Left ventricle myocardium inferior (tissue), 1 donor: Measurements from ENCODE around the gene ARHGAP23. TPM values are rescaled to one million over a fixed set of nuclear protein-coding genes. Genes with fewer than 3 reads are reported as not detected.

Experiments used
- DNase-seq: peaks from one replicate; pipeline ENCODE4 v3.0.0-alpha.2; 2020
- H3K27ac ChIP-seq: fragments of 200-600 bp; replicated peaks from 2 replicates; pipeline ENCODE4 v1.8.0; 2021
- H3K27me3 ChIP-seq: fragments of 200-600 bp; 2 replicates; pipeline ENCODE4 v1.8.0; 2021; ENCODE audit warnings: low read depth
- H3K36me3 ChIP-seq: fragments of 200-600 bp; 2 replicates; pipeline ENCODE4 v1.8.0; 2021
- H3K4me1 ChIP-seq: fragments of 200-600 bp; 2 replicates; pipeline ENCODE4 v1.8.0; 2021
- H3K4me3 ChIP-seq: fragments of 200-600 bp; 2 replicates; pipeline ENCODE4 v1.8.0; 2021; ENCODE audit warnings: mild to moderate bottlenecking, moderate library complexity
- H3K9me3 ChIP-seq: fragments of 200-600 bp; replicated peaks from 2 replicates; pipeline ENCODE4 v1.8.0; 2021
- intact Hi-C: fragments of 100-400 bp; cut with micrococcal nuclease; formaldehyde crosslinking; loops from one replicate; pipeline ENCODE4 v1.11.0; 2022
- total RNA-seq: library from RNA; stranded (reverse); fragmentation: NEBNext Ultra II Directional; extraction: Animal tissue kit (Norgen Biotek cat#: 25700); gene quantifications from one replicate; pipeline ENCODE4 v1.2.1, GENCODE V29; 2021
- TF ChIP-seq, protein P1 (sequence below): fragments of 200-600 bp; IDR thresholded peaks from 2 replicates; pipeline ENCODE4 v1.8.0; 2021; ENCODE audit warnings: antibody characterized with exemption, mild to moderate bottlenecking, borderline replicate concordance
- donor health status: DM: no; HTN: yes; CAD: no; lungs with severe emphysema.

The ARHGAP23 gene
- total RNA-seq, 1 donor from 2014 or later = 60.8 TPM

GRCh38 chr17:38547444-38547843 lies 119.2 kb downstream of the ARHGAP23 start:
- Histone ChIP-seq H3K9me3 (no peaks in the 10 kb centered on the region), H3K4me1 (peaks cover 4% of the 10 kb centered on the region), H3K27me3 (peaks cover 70% of the 10 kb centered on the region), H3K27ac (no peak overlapping the region), H3K4me3 (no peak overlapping the region), H3K36me3 (no peaks in the 10 kb centered on the region)
- TF ChIP-seq, protein P1, sequence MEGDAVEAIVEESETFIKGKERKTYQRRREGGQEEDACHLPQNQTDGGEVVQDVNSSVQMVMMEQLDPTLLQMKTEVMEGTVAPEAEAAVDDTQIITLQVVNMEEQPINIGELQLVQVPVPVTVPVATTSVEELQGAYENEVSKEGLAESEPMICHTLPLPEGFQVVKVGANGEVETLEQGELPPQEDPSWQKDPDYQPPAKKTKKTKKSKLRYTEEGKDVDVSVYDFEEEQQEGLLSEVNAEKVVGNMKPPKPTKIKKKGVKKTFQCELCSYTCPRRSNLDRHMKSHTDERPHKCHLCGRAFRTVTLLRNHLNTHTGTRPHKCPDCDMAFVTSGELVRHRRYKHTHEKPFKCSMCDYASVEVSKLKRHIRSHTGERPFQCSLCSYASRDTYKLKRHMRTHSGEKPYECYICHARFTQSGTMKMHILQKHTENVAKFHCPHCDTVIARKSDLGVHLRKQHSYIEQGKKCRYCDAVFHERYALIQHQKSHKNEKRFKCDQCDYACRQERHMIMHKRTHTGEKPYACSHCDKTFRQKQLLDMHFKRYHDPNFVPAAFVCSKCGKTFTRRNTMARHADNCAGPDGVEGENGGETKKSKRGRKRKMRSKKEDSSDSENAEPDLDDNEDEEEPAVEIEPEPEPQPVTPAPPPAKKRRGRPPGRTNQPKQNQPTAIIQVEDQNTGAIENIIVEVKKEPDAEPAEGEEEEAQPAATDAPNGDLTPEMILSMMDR = no peak
- DNase-seq = no peak
- intact Hi-C loops = no loop called here

DNA sequence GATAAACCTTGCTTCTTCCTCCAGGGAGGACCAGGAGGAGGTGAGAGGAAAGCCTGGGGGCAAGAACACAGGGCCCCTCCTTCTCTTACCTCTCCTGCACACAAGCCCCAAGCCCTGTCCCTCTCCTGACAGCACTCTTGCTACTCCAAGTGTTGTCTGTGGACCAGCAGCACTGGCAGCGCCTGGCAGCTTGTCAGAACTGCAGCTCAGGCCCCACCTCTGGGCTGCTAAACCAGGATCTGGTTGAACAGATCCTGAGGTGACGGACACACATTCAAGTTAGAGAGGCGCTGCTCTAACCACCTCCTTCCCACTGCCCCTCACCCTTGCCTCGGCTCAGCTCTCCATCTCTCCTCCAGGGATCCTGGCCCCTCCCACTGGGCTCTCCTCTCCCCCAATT lies 121.0 kb downstream of the ARHGAP23 start:
- Histone ChIP-seq H3K4me1 (peaks cover 4% of the 10 kb centered on the region), H3K27ac (no peak overlapping the region), H3K27me3 (peaks cover 68% of the 10 kb centered on the region), H3K4me3 (no peak overlapping the region), H3K9me3 (no peaks in the 10 kb centered on the region), H3K36me3 (no peaks in the 10 kb centered on the region)
- TF ChIP-seq, protein P1 = no peak
- DNase-seq = no peak
- intact Hi-C loops = no loop called here

GRCh38 chr17:38550661-38551060 lies 122.4 kb downstream of the ARHGAP23 start:
- DNase-seq = peak; percentile 48
- Histone ChIP-seq H3K4me1 (peaks cover 4% of the 10 kb centered on the region), H3K36me3 (no peaks in the 10 kb centered on the region), H3K9me3 (no peaks in the 10 kb centered on the region), H3K27me3 (peaks cover 62% of the 10 kb centered on the region), H3K27ac (no peak overlapping the region), H3K4me3 (no peak overlapping the region)
- intact Hi-C loops = no loop called here
- TF ChIP-seq, protein P1 = no peak

GRCh38 chr17:38551121-38551520 lies 122.9 kb downstream of the ARHGAP23 start:
- Histone ChIP-seq H3K9me3 (no peaks in the 10 kb centered on the region), H3K27ac (no peak overlapping the region), H3K4me3 (no peak overlapping the region), H3K27me3 (peaks cover 58% of the 10 kb centered on the region), H3K36me3 (no peaks in the 10 kb centered on the region), H3K4me1 (peaks cover 4% of the 10 kb centered on the region)
- intact Hi-C loops = no loop called here
- TF ChIP-seq, protein P1 = no peak
- DNase-seq = no peak

- DNase-seq = no peak
- Histone ChIP-seq H3K4me1 (peaks cover 9% of the 10 kb centered on the region), H3K36me3 (no peaks in the 10 kb centered on the region), H3K4me3 (no peak overlapping the region), H3K9me3 (no peaks in the 10 kb centered on the region), H3K27me3 (peaks cover 49% of the 10 kb centered on the region), H3K27ac (no peak overlapping the region)
- TF ChIP-seq, protein P1 = no peak
- intact Hi-C loops = no loop called here
Measured at GRCh38 chr17:38552343-38552742, 124.1 kb downstream of the ARHGAP23 start.
